ENCODE measurements around the gene IL18BP. TPM values are rescaled to one million over a fixed set of nuclear protein-coding genes. Genes with fewer than 3 reads are reported as not detected.

The IL18BP gene
- total and polyA plus RNA-seq, 2 donors (not counting 1 experiment from before 2014, with no cell fraction given) = 2.5 to 5.3 TPM

DNA sequence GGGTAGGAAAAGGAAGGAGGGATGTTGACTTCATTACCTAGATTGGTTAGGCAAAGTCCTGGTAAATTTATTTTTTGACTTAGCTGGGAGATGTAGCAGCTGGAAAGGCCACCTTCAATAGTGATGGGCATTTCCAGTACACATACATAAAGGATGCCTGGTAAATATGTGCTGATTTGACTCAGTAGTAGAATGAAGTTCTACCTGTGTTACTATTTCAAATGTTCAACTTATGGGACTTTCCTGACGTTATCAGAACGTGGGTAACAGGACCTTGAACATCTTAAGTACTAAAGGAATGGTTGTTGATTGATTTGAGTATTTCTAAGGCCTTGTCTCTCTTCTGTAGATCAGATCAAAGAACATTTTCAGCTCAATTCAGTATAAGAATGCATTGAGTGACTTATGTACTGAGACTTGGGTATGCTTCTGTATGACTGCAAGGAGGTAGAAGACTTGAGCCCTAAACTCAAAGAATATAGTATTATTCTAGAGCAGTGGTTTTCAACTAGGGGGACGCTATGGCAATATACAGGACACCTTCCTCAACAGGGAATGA, 42.7 kb upstream of the IL18BP start:
- H3K36me3 ChIP-seq (ENCODE audit: control insufficient read depth, insufficient read depth, low read length) = no peaks in the 10 kb centered on the region
- no peaks in the 10 kb centered on the region for H4K20me1 ChIP-seq (ENCODE audit: control insufficient read depth, extremely low read depth, insufficient read depth, low read length)
- no peaks in the 10 kb centered on the region for H3K4me1 ChIP-seq (ENCODE audit: control insufficient read depth, extremely low read depth, insufficient read depth, low read length)
- H3K27me3 ChIP-seq (ENCODE audit: control insufficient read depth, insufficient read depth, low read length) = no peaks in the 10 kb centered on the region
- H3K4me3 ChIP-seq (replicated peaks in 1 of 4; ENCODE audit: control extremely low read depth in 1 of 4, insufficient read depth in 1 of 4, low read depth in 3 of 4, low read length in 4 of 4) = no peak overlapping the region
- H3K79me2 ChIP-seq (ENCODE audit: control insufficient read depth, insufficient read depth, low read length) = peaks cover 3% of the 10 kb centered on the region
- no peak for DNase-seq (ENCODE audit: low read depth in 2 of 2)
- no peak overlapping the region for H2AFZ ChIP-seq (ENCODE audit: low read length)
- H3K4me2 ChIP-seq (ENCODE audit: extremely low read depth, insufficient read depth, low read length) = no peak overlapping the region
- TF ChIP-seq CTCF (conservative IDR thresholded peaks at IDR 0.05 in 1 of 2, IDR thresholded peaks at IDR 0.05 in 1 of 2; ENCODE audit: low read depth in 1 of 2, low read length in 2 of 2) = no peak
- no peak for TF ChIP-seq EZH2 (IDR thresholded peaks at IDR 0.05; ENCODE audit: low read length, missing control alignments)
- no peaks in the 10 kb centered on the region for H3K9me3 ChIP-seq (ENCODE audit: control insufficient read depth, insufficient read depth, low read depth, low read length)
- H3K27ac ChIP-seq (ENCODE audit: insufficient read depth, low read length) = no peak overlapping the region
- H3K9ac ChIP-seq (ENCODE audit: insufficient read depth, low read length) = no peak overlapping the region

DNA sequence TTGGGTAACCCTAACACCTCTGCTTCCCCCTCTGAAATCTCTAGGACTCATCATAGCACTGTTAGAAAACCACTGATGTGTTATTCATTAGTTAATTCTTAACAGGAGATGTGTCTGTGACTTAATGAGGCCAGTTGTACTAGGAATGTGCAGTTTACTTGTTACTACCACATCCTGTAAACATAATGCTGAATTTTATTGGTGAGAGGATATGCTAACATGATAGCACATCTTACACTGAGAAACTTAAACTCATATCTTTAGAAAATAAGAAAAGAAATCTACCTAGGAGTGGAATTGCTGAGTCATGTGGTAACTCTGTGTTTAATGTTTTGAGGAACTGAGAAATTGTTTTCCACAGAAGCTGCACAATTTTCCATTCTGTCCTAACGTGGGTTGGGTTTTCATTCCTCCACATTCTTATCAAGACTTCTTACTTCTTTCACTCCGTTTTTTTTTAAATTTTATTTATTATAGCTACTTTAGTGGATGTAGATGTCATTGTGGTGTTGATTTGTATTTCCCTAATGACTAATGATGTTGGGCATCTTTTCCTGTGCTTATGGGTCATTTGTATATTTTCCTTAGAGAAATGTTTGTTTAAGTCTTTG, 36.2 kb upstream of the IL18BP start:
- Histone ChIP-seq H4K20me1 (ENCODE audit: control insufficient read depth, extremely low read depth, insufficient read depth, low read length) (no peaks in the 10 kb centered on the region), H3K36me3 (ENCODE audit: control insufficient read depth, insufficient read depth, low read length) (no peaks in the 10 kb centered on the region), H3K9ac (ENCODE audit: insufficient read depth, low read length) (no peak overlapping the region), H3K27ac (ENCODE audit: insufficient read depth, low read length) (no peak overlapping the region), H2AFZ (ENCODE audit: low read length) (no peak overlapping the region), H3K4me1 (ENCODE audit: control insufficient read depth, extremely low read depth, insufficient read depth, low read length) (no peaks in the 10 kb centered on the region), H3K27me3 (ENCODE audit: control insufficient read depth, insufficient read depth, low read length) (no peaks in the 10 kb centered on the region), H3K9me3 (ENCODE audit: control insufficient read depth, insufficient read depth, low read depth, low read length) (no peaks in the 10 kb centered on the region), H3K4me3 (replicated peaks in 1 of 4; ENCODE audit: control extremely low read depth in 1 of 4, insufficient read depth in 1 of 4, low read depth in 3 of 4, low read length in 4 of 4) (no peak overlapping the region), H3K4me2 (ENCODE audit: extremely low read depth, insufficient read depth, low read length) (peak overlapping the region; percentile 13), H3K79me2 (ENCODE audit: control insufficient read depth, insufficient read depth, low read length) (no peaks in the 10 kb centered on the region)
- DNase-seq (ENCODE audit: low read depth in 2 of 2) = peak; percentile 51 to 74
- no peak for TF ChIP-seq EZH2 (IDR thresholded peaks at IDR 0.05; ENCODE audit: low read length, missing control alignments)

DNA sequence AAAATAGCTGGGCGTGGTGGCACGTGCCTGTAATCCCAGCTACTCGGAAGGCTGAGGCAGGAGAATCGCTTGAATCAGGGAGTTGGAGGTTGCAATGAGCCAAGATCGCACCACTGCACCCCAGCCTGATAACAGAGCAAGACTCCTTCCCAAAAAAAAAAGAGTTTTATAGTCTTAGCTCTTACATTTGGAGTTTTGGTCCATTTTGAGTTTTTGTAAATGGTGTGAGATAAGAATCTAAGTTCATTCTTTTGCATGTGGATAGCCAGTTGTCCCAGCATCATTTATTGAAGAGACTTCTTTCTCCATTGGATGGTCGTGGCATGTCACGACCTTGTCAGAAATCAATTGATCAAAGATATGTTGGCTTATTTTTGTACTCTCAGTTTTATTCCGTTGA, 35.2 kb upstream of the IL18BP start:
- H3K9ac ChIP-seq (ENCODE audit: insufficient read depth, low read length) = no peak overlapping the region
- no peak overlapping the region for H3K27ac ChIP-seq (ENCODE audit: insufficient read depth, low read length)
- no peaks in the 10 kb centered on the region for H3K9me3 ChIP-seq (ENCODE audit: control insufficient read depth, insufficient read depth, low read depth, low read length)
- no peaks in the 10 kb centered on the region for H3K36me3 ChIP-seq (ENCODE audit: control insufficient read depth, insufficient read depth, low read length)
- H3K4me2 ChIP-seq (ENCODE audit: extremely low read depth, insufficient read depth, low read length) = no peak overlapping the region
- TF ChIP-seq CTCF (conservative IDR thresholded peaks at IDR 0.05 in 1 of 2, IDR thresholded peaks at IDR 0.05 in 1 of 2; ENCODE audit: low read depth in 1 of 2, low read length in 2 of 2) = no peak
- no peaks in the 10 kb centered on the region for H3K4me1 ChIP-seq (ENCODE audit: control insufficient read depth, extremely low read depth, insufficient read depth, low read length)
- no peak for DNase-seq (ENCODE audit: low read depth in 2 of 2)
- no peaks in the 10 kb centered on the region for H3K79me2 ChIP-seq (ENCODE audit: control insufficient read depth, insufficient read depth, low read length)
- no peaks in the 10 kb centered on the region for H3K27me3 ChIP-seq (ENCODE audit: control insufficient read depth, insufficient read depth, low read length)
- no peak overlapping the region for H2AFZ ChIP-seq (ENCODE audit: low read length)
- H4K20me1 ChIP-seq (ENCODE audit: control insufficient read depth, extremely low read depth, insufficient read depth, low read length) = no peaks in the 10 kb centered on the region
- no peak overlapping the region for H3K4me3 ChIP-seq (replicated peaks in 1 of 4; ENCODE audit: control extremely low read depth in 1 of 4, insufficient read depth in 1 of 4, low read depth in 3 of 4, low read length in 4 of 4)
